ENCODE measurements around the gene ZNF343. TPM values are rescaled to one million over a fixed set of nuclear protein-coding genes. Genes with fewer than 3 reads are reported as not detected.

The ZNF343 gene
- total RNA-seq, 1 experiment from 2014 or later, result 6.9 TPM

GRCh38 chr20:2455771-2456497, 52.8 kb downstream of the ZNF343 start:
- Histone ChIP-seq H3K27ac (no peak overlapping the region), H3K27me3 (replicated peaks) (no peaks in the 10 kb centered on the region), H3K36me3 (peaks cover 28% of the 10 kb centered on the region), H3K4me3 (no peak overlapping the region), H3K9me3 (replicated peaks) (no peaks in the 10 kb centered on the region), H3K4me1 (replicated peaks) (no peaks in the 10 kb centered on the region)
- no peak for DNase-seq (ENCODE audit: low read depth in 1 of 2, low spot score in 2 of 2)

DNA sequence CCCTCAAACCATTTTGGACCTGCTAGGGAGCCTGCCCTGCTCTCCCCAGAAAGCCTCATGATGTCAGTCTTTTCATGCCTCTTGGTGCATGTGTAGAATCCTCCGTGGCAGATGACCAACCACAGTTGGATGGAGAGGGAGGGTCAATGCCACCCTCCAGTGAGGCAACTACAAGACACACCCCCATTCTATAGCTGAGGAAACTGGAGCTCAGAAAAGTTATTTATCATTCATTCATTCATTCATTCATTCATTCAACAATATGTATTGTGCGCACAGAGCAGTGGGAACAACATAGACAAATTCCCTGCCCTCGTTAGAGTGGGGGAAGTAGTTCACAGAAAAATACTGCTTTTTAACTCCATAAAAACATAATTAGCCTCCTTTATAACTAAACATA, 54.9 kb downstream of the ZNF343 start:
- Histone ChIP-seq H3K4me3 (no peak overlapping the region), H3K9me3 (replicated peaks) (no peaks in the 10 kb centered on the region), H3K27ac (no peak overlapping the region), H3K27me3 (replicated peaks) (peaks cover 7% of the 10 kb centered on the region; the same call in 1 of the 2 replicates), H3K36me3 (peaks cover 8% of the 10 kb centered on the region), H3K4me1 (replicated peaks) (no peaks in the 10 kb centered on the region)
- no peak for DNase-seq (ENCODE audit: low read depth in 1 of 2, low spot score in 2 of 2)

DNA sequence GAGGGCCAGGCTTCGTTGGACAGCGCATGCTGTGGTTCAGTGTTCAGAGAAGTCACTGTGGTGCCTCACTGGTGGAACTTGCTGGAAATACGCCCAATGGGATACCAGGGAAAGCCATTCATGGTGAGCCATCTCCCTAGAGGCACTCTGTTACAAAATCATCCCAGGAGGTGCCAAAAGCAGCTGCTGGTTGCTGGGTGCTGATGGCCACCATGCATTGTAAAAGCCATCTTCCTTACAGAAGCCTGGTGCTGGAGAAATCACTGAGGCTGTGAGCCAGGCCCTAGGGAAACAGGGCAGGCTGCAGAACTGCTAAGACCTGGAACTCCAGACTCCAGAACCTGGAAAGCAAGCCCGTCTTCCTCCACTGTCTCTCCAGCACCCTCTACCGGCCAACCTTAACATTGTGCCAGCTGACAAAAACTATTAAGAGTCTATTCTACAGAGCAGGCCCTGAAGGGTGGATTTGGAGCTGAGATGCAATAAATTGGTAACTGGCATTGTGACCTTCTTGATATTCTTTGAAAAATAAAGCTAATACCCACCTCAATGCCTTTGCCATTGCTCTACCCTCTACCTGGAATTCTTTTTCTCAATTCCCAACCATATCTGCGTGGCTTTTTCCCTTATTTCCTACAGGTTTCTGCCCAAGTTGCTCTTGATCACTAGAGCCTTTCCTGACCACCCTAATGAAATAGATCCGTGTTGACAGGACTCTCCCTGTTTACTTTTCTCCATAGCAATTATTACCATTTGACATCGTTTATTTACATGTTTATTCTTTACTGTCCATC, 56.6 kb downstream of the ZNF343 start:
- Histone ChIP-seq H3K9me3 (replicated peaks) (no peaks in the 10 kb centered on the region), H3K27ac (no peak overlapping the region), H3K4me3 (no peak overlapping the region), H3K27me3 (replicated peaks) (peaks cover 7% of the 10 kb centered on the region; the same call in 1 of the 2 replicates), H3K36me3 (no peaks in the 10 kb centered on the region), H3K4me1 (replicated peaks) (no peaks in the 10 kb centered on the region)
- DNase-seq (ENCODE audit: low read depth in 1 of 2, low spot score in 2 of 2), result peak; percentile 57 to 81

- DNase-seq (ENCODE audit: low read depth in 1 of 2, low spot score in 2 of 2), result no peak
- no peaks in the 10 kb centered on the region for H3K36me3 ChIP-seq
- H3K9me3 ChIP-seq (replicated peaks), result no peaks in the 10 kb centered on the region
- H3K27ac ChIP-seq, result no peak overlapping the region
- H3K4me1 ChIP-seq (replicated peaks), result no peaks in the 10 kb centered on the region
- H3K27me3 ChIP-seq (replicated peaks), result peaks cover 7% of the 10 kb centered on the region; the same call in 1 of the 2 replicates
- H3K4me3 ChIP-seq, result no peak overlapping the region
Measured at GRCh38 chr20:2451422-2451821, 57.3 kb downstream of the ZNF343 start.

- Histone ChIP-seq H3K27me3 (replicated peaks) (peaks cover 7% of the 10 kb centered on the region; the same call in 1 of the 2 replicates), H3K4me1 (replicated peaks) (no peaks in the 10 kb centered on the region), H3K9me3 (replicated peaks) (no peaks in the 10 kb centered on the region), H3K36me3 (no peaks in the 10 kb centered on the region), H3K4me3 (no peak overlapping the region), H3K27ac (no peak overlapping the region)
- no peak for DNase-seq (ENCODE audit: low read depth in 1 of 2, low spot score in 2 of 2)
Measured at GRCh38 chr20:2449386-2449785, 59.3 kb downstream of the ZNF343 start.

DNA sequence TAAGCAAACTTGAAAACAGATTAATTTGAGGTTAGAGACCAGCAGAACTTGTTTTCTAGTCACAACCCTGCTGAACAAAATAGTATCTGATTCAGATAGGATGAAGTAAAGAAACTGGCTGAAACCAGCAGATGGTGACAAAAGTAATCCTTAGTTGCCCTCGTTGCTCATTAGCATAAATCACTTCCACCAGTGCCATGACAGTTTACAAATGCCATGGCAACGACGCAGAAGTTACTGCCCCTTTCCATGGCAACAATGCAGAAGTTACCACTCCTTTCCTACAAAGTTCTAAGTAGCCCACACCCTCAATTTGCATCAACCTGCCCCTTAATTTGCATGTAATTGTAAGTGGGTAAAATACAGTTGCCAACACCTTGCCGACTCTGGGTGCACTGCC, 61.9 kb downstream of the ZNF343 start:
- Histone ChIP-seq H3K27me3 (replicated peaks) (peaks cover 7% of the 10 kb centered on the region; the same call in 1 of the 2 replicates), H3K4me3 (no peak overlapping the region), H3K27ac (no peak overlapping the region), H3K36me3 (no peaks in the 10 kb centered on the region), H3K4me1 (replicated peaks) (no peaks in the 10 kb centered on the region), H3K9me3 (replicated peaks) (no peaks in the 10 kb centered on the region)
- DNase-seq (ENCODE audit: low read depth in 1 of 2, low spot score in 2 of 2), result no peak

Other genes with a start within 250 kb of the ZNF343 start
- gene TGM3, start 212.9 kb downstream of the ZNF343 start, total RNA-seq (2014; rRNA removed; shearing (Covaris generic)), result 4.2 and 5.3 TPM in 2 replicates
- gene TGM6, start 128.0 kb downstream of the ZNF343 start, total RNA-seq (2014; rRNA removed; shearing (Covaris generic)), result not detected in 2 replicates
- gene SNRPB, start 38.1 kb downstream of the ZNF343 start, total RNA-seq (2014; rRNA removed; shearing (Covaris generic)), result 876 and 883 TPM in 2 replicates
- gene TMC2, start 27.7 kb upstream of the ZNF343 start, total RNA-seq (2014; rRNA removed; shearing (Covaris generic)), result not detected in 2 replicates
- gene NOP56, start 143.7 kb upstream of the ZNF343 start, total RNA-seq (2014; rRNA removed; shearing (Covaris generic)), result 218 and 228 TPM in 2 replicates
- gene IDH3B, start 155.3 kb upstream of the ZNF343 start, total RNA-seq (2014; rRNA removed; shearing (Covaris generic)), result 161 and 211 TPM in 2 replicates
- gene EBF4, start 183.9 kb upstream of the ZNF343 start, total RNA-seq (2014; rRNA removed; shearing (Covaris generic)), result 4.0 and 4.4 TPM in 2 replicates